Nephron progenitor cell (in vitro differentiated cells): Measurements from ENCODE around the gene SEMA6B.

Source experiments
- DNase-seq: peaks from one replicate; pipeline ENCODE4 v3.0.0; 2021
- H3K27ac Mint-ChIP-seq: 2 replicates; pipeline ENCODE4 v1.8.0; 2021; ENCODE audit warnings: mild to moderate bottlenecking, moderate library complexity, mixed read lengths
- H3K27me3 Mint-ChIP-seq: 2 replicates; pipeline ENCODE4 v1.8.0; 2021; ENCODE audit warnings: mild to moderate bottlenecking, low read depth, mixed read lengths; ENCODE audit not compliant: poor library complexity
- H3K36me3 Mint-ChIP-seq: 2 replicates; pipeline ENCODE4 v1.8.0; 2021; ENCODE audit warnings: low read depth, mixed read lengths
- H3K4me1 Mint-ChIP-seq: 2 replicates; pipeline ENCODE4 v1.8.0; 2021; ENCODE audit warnings: mixed read lengths
- H3K4me3 Mint-ChIP-seq: 2 replicates; pipeline ENCODE4 v1.8.0; 2021; ENCODE audit warnings: mild to moderate bottlenecking, moderate library complexity, mixed read lengths
- H3K9me3 Mint-ChIP-seq: 2 replicates; pipeline ENCODE4 v1.8.0; 2021; ENCODE audit warnings: mild to moderate bottlenecking, moderate library complexity, mixed read lengths
- TF ChIP-seq, protein P1 (sequence below): fragments of 200-600 bp; sonication (generic); IDR thresholded peaks from 2 replicates; pipeline ENCODE4 v1.5.0; 2021; ENCODE audit warnings: antibody characterized with exemption

Gene SEMA6B

DNA sequence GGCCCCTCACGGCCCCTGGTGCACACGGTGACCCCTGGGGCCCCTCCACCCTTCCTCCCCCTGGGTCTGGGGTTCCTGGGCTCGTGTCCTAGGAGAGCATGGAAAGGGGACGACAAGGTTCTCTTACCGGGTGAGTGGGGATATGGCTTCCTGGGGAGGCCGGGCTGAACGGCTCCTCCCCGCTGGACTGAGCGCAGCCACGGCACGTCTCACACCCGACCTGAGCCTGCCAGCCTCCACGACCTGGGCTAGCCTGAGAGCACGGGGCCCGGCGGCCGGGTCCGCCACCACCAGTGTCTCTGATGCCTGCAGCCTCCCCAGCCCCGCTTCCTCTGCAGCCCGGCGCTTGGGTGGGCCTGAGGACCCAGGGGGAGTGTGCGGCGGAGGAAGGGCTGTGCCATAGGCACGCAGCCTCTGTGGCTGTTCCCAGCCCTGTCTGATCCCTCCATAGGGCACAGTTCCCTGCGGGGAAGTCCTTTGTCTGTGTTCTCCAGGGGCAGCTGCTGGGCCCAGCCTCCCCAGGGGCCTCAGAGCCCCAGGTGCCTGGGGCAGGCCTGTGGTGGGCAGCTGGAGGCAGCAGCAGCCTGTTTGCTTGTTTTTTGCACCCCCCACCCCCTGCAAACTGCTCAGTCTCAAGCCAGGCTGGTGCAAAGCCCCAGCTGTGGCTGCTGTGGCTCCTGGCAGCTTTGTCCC lies 56.2 kb downstream of the SEMA6B start:
- Mint-ChIP-seq H3K27ac (no peak overlapping the region), H3K36me3 (peaks cover 26% of the 10 kb centered on the region)
- DNase-seq: no peak

DNA sequence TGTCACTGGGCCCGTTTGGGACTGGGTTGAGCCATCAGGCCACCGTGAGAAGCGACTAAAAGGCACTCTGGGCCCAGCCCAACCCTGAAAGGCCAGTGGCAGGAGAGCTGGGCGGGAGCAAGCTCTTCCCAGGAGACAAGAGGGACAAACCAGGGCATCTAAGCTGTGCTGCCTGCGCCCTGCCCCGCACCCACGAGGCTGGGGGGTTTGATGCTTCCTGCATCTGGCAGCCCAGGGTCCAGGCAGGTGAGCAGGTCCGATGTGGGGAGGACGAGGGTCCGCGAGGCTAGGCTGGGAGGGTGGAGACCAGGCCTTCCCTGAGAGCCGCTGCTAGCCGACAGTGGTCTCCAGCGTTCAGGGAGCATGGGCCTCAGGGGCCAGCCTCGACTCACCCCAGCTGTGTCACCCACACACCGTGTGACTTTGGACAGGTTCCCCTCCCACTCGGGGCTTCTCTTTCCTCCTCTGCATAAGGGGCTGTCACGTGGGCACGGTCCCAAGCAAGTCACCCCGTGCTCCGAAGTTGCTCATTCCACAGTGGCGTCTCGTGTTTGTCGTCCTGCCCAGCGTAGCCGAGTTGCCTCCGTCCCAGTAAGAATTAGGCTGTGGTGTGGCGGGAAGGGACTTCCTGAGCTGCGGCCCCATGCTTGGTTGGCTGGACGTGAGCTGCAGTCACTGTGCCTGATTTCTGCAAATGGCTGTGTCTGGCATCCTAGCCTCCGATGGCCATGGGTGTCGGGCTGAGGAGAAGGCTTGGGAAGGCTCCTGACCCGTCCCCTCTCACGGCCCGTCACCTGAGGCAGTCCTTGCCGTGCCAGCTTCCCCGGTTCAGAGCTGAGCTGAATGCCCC lies 57.0 kb downstream of the SEMA6B start:
- H3K27ac Mint-ChIP-seq: peak overlapping the region; percentile 77
- no peak for DNase-seq
- H3K36me3 Mint-ChIP-seq: peaks cover 24% of the 10 kb centered on the region
- H3K9me3 Mint-ChIP-seq: no peaks in the 10 kb centered on the region
- TF ChIP-seq, protein P1, sequence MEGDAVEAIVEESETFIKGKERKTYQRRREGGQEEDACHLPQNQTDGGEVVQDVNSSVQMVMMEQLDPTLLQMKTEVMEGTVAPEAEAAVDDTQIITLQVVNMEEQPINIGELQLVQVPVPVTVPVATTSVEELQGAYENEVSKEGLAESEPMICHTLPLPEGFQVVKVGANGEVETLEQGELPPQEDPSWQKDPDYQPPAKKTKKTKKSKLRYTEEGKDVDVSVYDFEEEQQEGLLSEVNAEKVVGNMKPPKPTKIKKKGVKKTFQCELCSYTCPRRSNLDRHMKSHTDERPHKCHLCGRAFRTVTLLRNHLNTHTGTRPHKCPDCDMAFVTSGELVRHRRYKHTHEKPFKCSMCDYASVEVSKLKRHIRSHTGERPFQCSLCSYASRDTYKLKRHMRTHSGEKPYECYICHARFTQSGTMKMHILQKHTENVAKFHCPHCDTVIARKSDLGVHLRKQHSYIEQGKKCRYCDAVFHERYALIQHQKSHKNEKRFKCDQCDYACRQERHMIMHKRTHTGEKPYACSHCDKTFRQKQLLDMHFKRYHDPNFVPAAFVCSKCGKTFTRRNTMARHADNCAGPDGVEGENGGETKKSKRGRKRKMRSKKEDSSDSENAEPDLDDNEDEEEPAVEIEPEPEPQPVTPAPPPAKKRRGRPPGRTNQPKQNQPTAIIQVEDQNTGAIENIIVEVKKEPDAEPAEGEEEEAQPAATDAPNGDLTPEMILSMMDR: no peak
- peaks cover 4% of the 10 kb centered on the region for H3K27me3 Mint-ChIP-seq
- H3K4me1 Mint-ChIP-seq: no peaks in the 10 kb centered on the region
- H3K4me3 Mint-ChIP-seq: no peak overlapping the region

More for the DNA sequence above, 56.2 kb downstream of the SEMA6B start:
- no peak overlapping the region for H3K4me3 Mint-ChIP-seq
- TF ChIP-seq, protein P1: no peak
- H3K4me1 Mint-ChIP-seq: no peaks in the 10 kb centered on the region
- H3K9me3 Mint-ChIP-seq: no peaks in the 10 kb centered on the region
- H3K27me3 Mint-ChIP-seq: peaks cover 4% of the 10 kb centered on the region

DNA sequence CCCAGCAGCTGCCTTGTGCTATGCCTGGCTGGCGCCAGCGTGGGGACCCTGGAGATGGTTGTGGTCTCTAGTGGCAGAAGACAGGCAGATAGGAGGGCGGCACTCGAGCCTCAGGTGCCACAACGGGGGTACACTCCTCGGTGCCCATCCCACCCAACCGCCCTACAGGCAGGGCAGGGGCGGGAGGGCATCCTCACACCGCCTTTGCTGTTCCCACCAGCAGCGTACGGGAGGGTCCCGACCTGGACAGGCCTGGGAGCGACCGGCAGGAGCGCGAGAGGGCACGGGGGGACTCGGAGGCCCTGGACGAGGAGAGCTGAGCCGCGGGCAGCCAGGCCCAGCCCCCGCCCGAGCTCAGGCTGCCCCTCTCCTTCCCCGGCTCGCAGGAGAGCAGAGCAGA lies 57.8 kb downstream of the SEMA6B start:
- H3K4me1 Mint-ChIP-seq: no peaks in the 10 kb centered on the region
- H3K36me3 Mint-ChIP-seq: peaks cover 16% of the 10 kb centered on the region
- no peak overlapping the region for H3K4me3 Mint-ChIP-seq
- no peaks in the 10 kb centered on the region for H3K27me3 Mint-ChIP-seq
- no peaks in the 10 kb centered on the region for H3K9me3 Mint-ChIP-seq
- H3K27ac Mint-ChIP-seq: no peak overlapping the region
- TF ChIP-seq, protein P1: no peak
- DNase-seq: no peak

DNA sequence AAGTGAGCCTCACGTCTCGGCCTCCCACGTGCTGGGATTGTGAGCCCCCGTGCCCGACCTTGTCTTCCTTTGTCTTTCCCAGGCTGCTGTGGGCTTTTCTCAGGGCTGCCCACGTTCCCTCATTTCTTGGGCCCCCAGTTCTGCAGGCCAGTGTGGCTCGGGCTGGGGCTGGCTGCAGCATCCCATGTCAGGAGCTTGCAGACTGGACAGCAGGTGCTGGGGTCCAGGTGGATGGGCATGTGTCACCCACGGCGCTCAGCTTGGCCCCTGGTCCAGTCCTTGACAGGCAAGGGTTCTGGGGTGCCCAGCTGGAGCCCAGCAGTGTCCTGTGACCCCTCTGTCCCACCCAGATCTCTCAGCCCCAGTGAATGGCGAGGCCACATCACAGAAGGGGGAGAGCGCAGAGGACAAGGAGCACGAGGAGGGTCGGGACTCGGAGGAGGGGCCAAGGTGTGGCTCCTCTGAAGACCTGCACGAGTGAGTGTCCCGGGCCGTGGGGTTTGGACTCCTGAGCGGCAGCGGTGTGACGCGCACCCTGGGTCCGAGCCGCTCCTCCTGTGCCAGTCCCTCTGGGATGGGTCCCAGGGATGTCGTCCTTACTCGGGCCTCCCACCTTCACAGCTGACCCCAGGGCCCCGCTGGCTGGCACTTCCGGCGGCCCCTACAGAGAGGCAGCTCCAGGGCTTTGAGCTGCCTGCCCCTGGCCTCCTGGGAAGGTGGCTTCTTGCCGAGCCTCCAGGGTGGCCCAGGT lies 58.5 kb downstream of the SEMA6B start:
- Mint-ChIP-seq H3K27me3 (no peaks in the 10 kb centered on the region), H3K4me1 (no peaks in the 10 kb centered on the region), H3K9me3 (no peaks in the 10 kb centered on the region), H3K36me3 (peaks cover 9% of the 10 kb centered on the region), H3K27ac (no peak overlapping the region), H3K4me3 (no peak overlapping the region)
- TF ChIP-seq, protein P1: no peak
- DNase-seq: no peak

DNA sequence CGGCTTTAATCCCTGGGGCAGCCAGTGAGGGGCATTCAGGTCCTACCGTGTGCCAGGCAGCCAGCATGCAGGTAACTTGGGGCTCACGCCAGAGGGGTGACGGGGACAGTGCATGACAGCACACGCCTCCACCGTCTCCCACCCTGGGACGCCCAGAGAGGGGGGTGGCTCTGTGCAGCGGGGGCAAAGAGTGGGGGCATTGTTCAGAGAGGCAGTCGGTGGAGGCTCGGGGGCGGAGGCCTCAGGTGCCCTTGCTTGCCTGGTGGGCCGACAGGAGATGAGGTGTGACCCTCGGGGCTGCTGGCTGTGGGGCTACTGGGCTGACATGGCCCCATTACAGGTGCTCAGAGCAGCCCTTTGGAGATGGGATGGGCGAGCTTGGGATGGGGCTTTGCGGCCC lies 59.6 kb downstream of the SEMA6B start:
- TF ChIP-seq, protein P1: no peak
- Mint-ChIP-seq H3K4me3 (no peak overlapping the region), H3K36me3 (peaks cover under 1% of the 10 kb centered on the region), H3K27ac (no peak overlapping the region), H3K4me1 (no peaks in the 10 kb centered on the region), H3K9me3 (no peaks in the 10 kb centered on the region), H3K27me3 (no peaks in the 10 kb centered on the region)
- no peak for DNase-seq
